ENCODE measurements around the gene MUC4. TPM values are rescaled to one million over a fixed set of nuclear protein-coding genes. Genes with fewer than 3 reads are reported as not detected.

MUC4 gene
- total RNA-seq, 4 donors from 2014 or later: 0.19 to 3.0 (median 0.47) TPM; not detected in 1

DNA sequence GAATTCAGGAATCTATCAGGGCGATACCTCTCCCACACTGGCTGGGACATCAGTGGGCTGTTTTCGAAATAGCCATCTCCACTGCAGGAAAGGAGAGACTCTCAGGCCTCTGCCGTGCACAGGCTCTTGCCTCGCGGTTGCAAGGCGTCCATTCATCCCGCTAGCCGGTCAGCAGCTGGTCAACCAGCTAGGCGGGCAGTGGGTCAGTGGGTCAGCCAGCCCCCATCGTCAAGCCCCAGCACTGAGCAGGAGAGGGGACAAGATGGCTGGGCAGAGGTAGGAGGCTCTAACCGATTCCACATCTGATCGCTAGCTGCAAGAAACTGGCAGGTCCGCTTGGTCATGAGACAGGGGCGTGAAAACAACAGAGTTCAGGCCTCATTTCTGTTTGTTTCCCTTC, 45.1 kb downstream of the MUC4 start:
- Histone ChIP-seq H3K27ac (no peak overlapping the region), H3K9me3 (no peaks in the 10 kb centered on the region), H3K4me1 (peaks cover 0 to 5% (median 2%) of the 10 kb centered on the region in 3 donors), H3K27me3 (peaks cover 37% of the 10 kb centered on the region), H3K36me3 (no peaks in the 10 kb centered on the region), H3K4me3 (no peak overlapping the region)
- ATAC-seq: no peak
- WGBS, 2 donors (ENCODE audit: low coverage in 1 of 2): 95% methylated on average over 3 of the region's 14 CpGs; no CpG with 5 or more reads in 1 of the 2 donors
- TF ChIP-seq POLR2AphosphoS5 (IDR thresholded peaks at IDR 0.05) (no peak), POLR2A (IDR thresholded peaks at IDR 0.05) (no peak), EP300 (IDR thresholded peaks at IDR 0.05) (no peak), CTCF (IDR thresholded peaks at IDR 0.05) (no peak)

DNA sequence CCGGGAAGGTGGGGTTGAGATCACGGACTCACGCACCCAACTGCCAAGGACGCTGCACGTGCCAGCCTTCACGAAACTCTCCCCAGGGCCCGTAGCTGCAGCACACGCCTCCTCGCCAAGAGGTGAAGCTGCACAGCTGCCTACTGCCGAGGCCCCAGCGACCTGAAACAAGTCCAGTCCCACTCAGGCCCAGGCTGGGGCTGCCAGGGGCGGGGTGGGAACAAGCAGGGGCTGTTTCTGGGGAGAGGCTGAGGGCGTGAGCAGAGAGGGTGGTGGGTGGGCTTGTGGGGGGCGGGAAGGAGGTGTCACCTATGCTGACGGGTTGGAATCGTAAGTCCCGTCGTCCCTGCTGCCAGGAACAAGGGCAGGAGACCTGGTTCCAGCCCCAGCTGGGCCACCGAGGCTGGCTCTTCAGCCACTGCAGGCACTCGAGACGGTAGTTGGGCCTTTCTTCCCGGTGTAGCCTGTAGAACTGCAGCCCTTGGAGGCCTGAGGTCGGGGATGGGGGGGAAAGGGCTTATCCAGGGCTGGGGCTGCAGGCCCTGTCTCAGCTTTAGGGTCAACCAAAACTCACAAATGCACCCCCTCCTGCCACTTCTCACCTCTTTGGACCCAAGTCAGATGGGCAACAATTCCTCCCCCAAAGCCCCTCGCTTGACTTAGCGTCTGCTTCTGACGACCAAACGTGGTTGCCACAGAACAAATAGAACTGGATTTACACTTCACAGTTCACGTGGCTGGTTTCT, 46.6 kb downstream of the MUC4 start:
- H3K9me3 ChIP-seq: no peaks in the 10 kb centered on the region
- no peak for ATAC-seq
- peaks cover 44% of the 10 kb centered on the region for H3K27me3 ChIP-seq
- H3K27ac ChIP-seq: no peak overlapping the region
- H3K4me3 ChIP-seq: no peak overlapping the region
- peaks cover 0 to 18% (median 8%) of the 10 kb centered on the region in 3 donors for H3K4me1 ChIP-seq
- TF ChIP-seq CTCF (IDR thresholded peaks at IDR 0.05): no peak
- no peak for TF ChIP-seq POLR2AphosphoS5 (IDR thresholded peaks at IDR 0.05)
- TF ChIP-seq EP300 (IDR thresholded peaks at IDR 0.05): no peak
- no peak for TF ChIP-seq POLR2A (IDR thresholded peaks at IDR 0.05)
- WGBS, 2 donors (ENCODE audit: low coverage in 1 of 2): 73 to 98% methylated on average over 5 to 17 of the region's 28 CpGs
- H3K36me3 ChIP-seq: no peaks in the 10 kb centered on the region

GRCh38 chr3:195763843-195764825, 47.6 kb downstream of the MUC4 start:
- H3K27me3 ChIP-seq: peaks cover 49% of the 10 kb centered on the region
- H3K9me3 ChIP-seq: no peaks in the 10 kb centered on the region
- no peak overlapping the region for H3K4me3 ChIP-seq
- H3K27ac ChIP-seq: no peak overlapping the region
- WGBS, 2 donors (ENCODE audit: low coverage in 1 of 2): 92 to 94% methylated on average over 3 to 5 of the region's 26 CpGs
- TF ChIP-seq EP300 (IDR thresholded peaks at IDR 0.05): no peak
- TF ChIP-seq CTCF (IDR thresholded peaks at IDR 0.05): no peak
- TF ChIP-seq POLR2AphosphoS5 (IDR thresholded peaks at IDR 0.05): no peak
- TF ChIP-seq POLR2A (IDR thresholded peaks at IDR 0.05): no peak
- peaks cover 0 to 22% (median 8%) of the 10 kb centered on the region in 3 donors for H3K4me1 ChIP-seq
- ATAC-seq: no peak
- H3K36me3 ChIP-seq: no peaks in the 10 kb centered on the region

- H3K4me1 ChIP-seq: peaks cover 0 to 22% (median 8%) of the 10 kb centered on the region in 3 donors
- no peak for ATAC-seq
- no peaks in the 10 kb centered on the region for H3K9me3 ChIP-seq
- H3K36me3 ChIP-seq: no peaks in the 10 kb centered on the region
- no peak overlapping the region for H3K27ac ChIP-seq
- TF ChIP-seq POLR2A (IDR thresholded peaks at IDR 0.05): no peak
- no peak for TF ChIP-seq POLR2AphosphoS5 (IDR thresholded peaks at IDR 0.05)
- TF ChIP-seq CTCF (IDR thresholded peaks at IDR 0.05): no peak
- no peak for TF ChIP-seq EP300 (IDR thresholded peaks at IDR 0.05)
- 86 to 97% methylated on average over 8 of the region's 28 CpGs for WGBS, 2 donors (ENCODE audit: low coverage in 1 of 2)
- H3K27me3 ChIP-seq: peaks cover 57% of the 10 kb centered on the region
- H3K4me3 ChIP-seq: no peak overlapping the region
Observed at GRCh38 chr3:195763076-195763830, 48.5 kb downstream of the MUC4 start.

Measured in gastroesophageal sphincter (tissue), 4 donors.